ENCODE results near the gene CACNB4.
"Not testable (repeated sequence)": the region's sequence is repeated elsewhere in the genome, so short reads cannot be mapped to it uniquely, and the experiment has no call there.

Gene CACNB4

DNA sequence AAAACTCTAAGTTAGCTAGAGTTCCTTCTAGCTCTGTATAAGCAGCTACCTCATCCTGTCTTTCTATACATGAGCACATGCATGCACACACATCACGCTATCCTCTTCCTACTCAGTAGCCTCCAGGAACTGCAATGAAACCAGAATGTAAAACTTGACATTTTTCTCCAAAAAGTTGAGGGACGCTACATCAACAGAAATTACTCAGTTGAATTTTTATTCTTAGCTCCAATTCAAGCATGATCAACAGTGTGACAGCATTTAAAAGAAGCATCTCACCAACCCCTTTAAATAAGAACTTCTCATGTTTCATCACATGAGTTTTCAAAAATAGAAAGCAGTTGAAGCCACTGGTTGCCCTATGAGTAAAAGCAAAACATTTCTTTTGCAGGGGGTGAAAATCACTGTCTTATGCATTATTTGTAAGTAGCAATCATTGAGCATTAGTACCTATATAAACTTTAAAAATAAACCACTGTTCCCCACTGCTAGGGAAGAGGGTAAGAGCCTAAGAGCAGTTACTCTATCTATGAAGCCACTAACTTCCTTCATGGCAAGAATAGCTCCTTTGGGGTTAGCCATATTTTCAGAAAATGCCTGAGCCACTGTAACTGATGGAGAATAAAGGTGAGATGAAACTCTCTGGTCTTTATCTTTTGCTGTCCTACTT, 192.7 kb downstream of the CACNB4 start:
- DNase-seq (ENCODE audit: low read depth in 2 of 2) = no peak

DNA sequence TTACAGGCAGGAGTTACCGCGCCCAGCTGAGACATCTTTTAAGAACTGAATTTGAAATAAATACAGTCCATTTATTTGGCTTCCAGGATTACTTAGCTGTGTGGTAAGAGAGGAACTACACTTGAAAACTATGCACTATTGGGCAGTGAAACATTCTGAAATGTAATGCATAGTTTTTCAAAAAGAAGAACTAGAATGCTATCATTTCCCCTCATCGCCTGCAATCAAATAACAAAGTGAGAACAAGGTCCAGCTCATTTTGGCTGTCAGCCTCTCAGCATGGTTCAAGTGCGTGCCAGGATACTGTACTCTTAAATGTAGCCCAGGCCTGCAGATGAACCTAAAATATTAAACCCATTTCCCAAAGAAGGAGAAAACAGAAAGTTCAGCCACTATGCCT, 194.0 kb downstream of the CACNB4 start:
- no peak for DNase-seq (ENCODE audit: low read depth in 2 of 2)

DNA sequence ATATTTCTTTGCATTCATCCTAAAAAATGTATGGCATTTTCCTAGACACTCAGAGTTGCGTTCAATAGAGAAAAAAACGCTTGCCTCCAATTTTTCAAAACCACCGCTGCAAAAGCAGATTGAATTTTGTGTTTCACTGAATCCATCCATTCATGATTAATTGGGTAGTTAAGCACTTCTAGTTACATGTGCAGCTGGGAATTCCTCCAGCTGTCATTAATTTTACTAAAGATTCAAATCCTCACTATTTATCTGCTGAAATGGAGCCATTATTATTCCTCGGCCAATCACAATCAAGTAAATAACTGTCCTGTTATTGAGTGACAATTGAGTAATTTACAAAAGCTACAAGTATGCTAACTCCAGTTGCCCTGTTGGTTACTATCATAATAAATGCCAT, 194.8 kb downstream of the CACNB4 start:
- no peak for DNase-seq (ENCODE audit: low read depth in 2 of 2)

DNA sequence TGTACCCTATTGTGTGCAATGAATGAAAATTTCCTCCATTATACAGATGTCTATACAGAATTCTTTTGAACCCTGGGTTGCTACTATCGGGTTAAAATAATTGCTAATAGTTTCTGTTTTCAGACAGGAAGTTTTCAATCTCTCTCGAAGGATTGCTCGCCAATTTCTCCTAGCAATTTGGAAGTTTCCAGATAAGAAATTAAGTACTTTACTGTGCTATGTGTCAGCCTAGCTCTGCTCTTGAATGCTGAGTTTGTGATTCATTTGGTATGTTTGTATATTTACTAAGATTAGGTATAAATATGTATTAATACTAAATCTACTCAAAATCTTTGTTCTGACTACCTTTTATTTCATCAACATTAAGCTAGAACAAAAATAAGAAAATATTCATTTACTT, 196.0 kb downstream of the CACNB4 start:
- no peak for DNase-seq (ENCODE audit: low read depth in 2 of 2)

DNA sequence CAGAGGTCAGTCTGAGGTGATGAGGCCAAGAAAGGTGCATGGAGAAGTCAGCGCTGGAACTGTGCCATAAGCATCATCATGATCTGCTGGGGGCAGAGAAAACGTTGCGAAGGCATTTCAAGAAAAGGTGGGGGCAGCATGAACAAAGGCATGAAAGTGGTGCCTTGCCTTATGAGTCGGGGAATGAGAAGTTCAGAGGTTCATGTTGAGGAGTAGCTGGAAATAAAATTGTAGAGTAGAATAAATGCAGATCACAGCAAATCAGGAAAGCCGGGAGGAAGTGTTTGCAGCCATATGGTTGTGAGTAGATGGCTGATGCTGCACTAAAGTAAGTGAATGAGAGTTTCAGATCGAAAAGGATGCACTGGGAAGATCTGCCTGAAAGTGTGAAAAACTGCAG, 198.5 kb downstream of the CACNB4 start:
- no peak for DNase-seq (ENCODE audit: low read depth in 2 of 2)

DNA sequence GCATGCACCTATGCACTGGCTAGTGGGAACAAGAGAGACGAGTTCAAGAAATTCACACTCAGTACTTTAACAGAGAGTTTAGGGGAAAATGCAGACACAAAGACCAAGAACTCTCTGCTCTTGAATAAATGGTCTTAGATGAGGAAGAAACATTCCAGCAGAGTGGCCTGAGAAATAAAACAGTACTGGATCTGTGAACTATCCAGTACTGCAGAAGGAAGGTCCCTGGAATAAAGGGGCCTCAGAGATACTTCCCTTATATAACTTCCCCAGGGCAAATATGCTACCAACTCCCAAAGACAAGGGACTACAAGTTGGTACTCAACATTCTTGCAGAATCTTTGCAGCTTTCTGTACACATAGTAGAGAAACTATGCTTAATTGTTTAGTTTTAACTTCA, 199.7 kb downstream of the CACNB4 start:
- no peak for DNase-seq (ENCODE audit: low read depth in 2 of 2)

DNA sequence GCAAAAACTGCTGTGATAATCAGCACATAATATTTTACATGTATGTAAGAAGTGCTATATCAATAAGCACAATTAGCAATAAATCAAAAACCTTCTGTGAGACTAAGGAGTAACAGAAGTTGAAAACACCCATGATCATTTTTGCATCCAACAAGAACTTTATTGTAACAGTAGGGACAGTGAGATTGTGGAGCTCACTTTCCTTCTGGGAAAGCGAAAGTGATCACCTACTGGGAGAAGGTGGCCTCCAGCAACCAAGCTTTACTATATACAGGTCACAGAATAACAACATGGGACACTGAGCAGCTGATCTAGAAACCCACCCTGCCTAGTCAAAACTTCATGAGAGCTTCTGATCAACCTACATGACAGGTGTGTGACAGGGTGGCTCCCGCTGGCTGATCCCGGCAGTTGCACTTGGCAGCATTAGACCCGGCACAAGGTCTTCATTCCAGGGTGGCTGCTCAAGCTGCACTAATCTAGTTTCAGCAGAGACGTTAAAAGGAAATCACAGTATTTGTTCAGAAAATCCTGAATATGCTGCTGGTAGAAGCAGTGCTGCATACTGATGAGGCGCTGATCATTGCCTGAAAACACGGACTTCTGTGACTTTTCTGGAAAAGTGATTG, 207.2 kb downstream of the CACNB4 start:
- DNase-seq (ENCODE audit: low read depth in 2 of 2) = no peak

DNA sequence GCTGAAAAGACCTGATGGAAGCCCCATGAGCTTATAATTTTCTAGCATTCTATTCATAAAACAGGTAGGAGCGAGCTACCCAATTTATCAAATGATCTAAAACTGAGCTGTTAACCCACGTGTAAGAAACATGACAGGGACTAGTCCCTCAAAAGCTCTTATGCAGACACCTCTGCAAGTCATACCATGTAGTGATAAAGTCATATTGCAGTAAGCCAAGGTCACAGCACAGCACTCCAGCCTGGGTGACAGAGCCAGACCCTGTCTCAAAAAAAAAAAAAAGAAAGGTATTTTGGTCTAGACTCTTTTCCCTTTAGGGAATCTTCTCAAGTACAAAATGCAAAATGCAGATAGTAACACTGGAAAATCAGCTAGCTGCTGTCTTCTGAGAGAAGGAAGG, 211.7 kb downstream of the CACNB4 start:
- DNase-seq (ENCODE audit: low read depth in 2 of 2) = no peak

DNA sequence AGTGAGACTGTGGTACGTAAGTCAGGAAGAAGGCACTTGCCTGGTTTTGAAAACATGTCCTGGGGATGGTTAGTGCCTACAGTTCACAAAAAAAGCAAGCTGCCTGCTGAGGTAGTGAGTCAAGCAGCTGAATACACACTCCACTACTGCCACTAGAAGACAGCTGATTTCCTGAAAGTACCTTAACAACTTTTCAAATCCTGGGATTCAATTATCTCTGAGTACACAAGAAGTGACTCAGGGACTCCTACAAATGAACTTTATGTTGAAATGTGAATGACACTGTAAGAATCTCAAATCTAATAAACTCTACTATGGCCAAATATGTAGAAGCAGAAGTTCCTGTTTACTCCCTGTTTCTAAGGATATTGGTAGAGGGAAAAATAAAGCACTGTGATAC, 212.6 kb downstream of the CACNB4 start:
- no peak for DNase-seq (ENCODE audit: low read depth in 2 of 2)

DNA sequence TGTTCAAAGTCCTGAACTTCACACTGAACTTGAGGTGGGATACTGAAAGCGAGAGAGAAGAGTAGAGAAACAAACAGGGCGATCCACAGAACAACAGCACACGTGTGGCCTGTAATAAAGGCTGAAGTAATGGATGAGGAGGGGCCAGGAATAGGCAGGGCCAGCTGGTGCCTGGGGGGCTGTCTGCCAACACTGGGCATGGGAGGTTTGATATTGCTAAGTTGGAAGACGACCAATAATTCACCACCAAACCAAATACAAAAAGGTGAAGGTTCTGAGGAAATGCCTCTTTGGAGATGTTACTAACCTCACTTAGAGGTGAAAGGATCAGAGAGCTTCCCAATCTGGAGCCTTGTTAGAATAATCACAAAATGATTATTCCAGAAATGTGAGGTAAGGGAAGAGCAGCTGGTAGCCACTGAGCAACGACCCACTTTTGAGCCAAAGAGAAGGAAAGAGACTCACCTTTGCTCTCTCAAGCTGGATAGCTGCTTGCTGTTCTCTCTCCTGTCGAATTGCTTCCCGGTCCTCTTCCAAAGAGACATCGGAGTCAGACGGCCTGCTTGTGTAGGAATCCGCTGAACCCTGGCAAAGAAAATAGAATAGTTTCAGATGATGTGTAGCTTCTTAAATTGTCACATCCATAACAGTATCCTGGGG, 215.9 kb downstream of the CACNB4 start:
- no peak for DNase-seq (ENCODE audit: low read depth in 2 of 2)

DNA sequence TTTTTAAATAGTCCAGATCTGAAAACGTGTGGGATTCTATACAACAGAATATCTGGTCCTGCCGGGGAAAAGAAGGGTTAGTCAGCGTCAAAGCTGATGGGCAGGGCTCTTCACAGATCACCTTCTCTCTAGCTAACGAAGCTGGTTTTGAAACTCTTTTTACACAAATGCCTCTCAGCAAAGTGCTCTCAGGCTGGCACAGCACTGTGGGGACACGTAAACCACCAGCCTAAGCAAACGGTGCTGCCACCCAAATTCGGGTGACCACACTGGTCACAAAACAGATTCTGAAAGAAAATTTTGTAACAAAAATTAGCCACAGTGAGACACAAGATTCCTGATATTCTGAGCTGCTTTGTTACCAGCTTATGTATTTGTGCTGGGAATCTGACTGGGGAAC, 217.5 kb downstream of the CACNB4 start:
- no peak for DNase-seq (ENCODE audit: low read depth in 2 of 2)

DNA sequence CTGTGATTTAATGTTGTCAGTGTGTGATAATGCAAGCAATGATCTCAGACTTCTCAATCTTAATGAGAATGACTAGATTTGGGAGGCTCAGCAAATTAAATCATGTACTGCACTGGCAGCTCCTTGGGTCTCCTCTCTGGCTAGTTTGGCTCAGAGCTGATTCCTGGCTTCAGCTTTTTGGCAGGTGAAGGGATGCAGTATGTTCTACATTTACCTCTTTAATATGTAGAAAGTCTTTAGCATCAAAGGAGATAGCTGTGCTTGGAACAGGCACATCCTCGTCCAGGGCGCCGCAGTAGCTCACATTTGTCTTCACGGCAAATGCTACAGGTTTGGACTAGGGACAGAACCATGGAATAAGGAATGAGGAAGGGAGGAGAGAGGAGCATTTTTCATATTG, 218.3 kb downstream of the CACNB4 start:
- DNase-seq (ENCODE audit: low read depth in 2 of 2) = no peak

DNA sequence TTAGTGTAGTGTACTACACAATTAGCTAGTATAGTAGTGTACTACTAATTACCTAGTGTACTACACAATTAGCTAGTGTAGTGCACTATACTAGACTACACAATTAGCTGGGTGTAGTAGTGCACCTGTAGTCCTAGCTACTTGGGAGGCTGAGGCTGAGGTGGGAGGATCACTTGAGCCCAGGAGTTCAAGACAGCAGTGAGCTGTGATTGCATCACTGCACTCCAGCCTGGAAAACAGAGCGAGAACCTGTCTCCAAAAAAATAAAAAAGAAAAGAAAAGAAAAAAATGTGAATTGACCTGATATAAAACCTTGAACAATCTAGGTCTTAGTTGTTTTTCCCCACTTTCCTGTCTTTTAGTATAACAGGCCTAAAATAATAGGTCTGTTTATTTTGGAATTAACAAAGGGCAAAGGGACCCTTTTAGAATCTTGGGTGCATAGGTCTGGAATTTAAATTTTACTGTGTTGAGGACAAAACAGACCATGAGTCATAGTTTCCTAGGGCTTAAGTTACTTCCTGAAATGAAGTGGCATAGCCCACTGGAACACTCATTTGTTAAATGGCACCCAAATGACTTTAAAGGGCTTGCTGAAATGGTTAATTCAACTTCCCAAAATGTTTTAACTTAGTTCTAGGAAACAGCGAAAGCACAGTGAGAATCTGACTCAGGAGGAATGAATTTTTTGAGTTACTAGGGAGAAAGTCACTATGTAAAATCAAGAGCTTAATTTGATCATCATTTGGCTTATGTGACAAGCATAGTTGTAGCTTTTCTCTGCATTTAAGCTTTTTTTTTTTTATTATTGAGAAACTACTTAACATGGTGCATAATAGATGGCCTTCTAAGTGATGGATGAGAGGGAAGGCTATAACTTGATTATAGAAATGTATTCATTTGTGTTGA, 219.9 kb downstream of the CACNB4 start:
- no peak for DNase-seq (ENCODE audit: low read depth in 2 of 2)

DNA sequence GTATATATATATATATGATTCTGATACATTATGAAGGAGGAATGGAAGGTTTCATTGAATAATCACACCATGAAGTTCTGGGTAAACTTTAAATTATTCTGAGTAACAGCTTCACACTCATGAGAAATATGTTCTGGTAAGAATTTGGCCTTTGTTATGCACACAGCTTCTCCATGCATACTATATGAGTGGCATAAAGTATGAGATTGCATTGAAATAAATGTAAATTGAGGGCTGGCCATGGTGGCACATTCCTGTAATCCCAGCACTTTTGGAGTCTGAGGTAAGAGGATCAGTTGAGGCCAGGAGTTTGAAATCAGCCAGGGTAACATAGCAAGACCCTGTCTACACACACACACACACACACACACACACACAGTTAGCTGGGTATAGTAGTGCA, 220.6 kb downstream of the CACNB4 start:
- DNase-seq (ENCODE audit: low read depth in 2 of 2) = no peak

DNA sequence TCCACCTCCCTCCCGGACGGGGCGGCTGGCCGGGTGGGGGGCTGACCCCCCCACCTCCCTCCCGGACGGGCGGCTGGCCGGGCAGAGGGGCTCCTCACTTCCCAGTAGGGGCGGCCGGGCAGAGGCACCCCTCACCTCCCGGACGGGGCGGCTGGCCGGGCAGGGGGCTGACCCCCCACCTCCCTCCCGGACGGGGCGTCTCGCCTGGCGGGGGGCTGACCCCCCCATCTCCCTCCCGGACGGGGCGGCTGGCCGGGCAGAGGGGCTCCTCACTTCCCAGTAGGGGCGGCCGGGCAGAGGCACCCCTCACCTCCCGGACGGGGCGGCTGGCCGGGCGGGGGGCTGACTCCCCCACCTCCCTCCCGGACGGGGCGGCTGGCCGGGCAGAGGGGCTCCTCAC, 223.2 kb downstream of the CACNB4 start:
- not testable (repeated sequence) for DNase-seq (ENCODE audit: low read depth in 2 of 2)

DNA sequence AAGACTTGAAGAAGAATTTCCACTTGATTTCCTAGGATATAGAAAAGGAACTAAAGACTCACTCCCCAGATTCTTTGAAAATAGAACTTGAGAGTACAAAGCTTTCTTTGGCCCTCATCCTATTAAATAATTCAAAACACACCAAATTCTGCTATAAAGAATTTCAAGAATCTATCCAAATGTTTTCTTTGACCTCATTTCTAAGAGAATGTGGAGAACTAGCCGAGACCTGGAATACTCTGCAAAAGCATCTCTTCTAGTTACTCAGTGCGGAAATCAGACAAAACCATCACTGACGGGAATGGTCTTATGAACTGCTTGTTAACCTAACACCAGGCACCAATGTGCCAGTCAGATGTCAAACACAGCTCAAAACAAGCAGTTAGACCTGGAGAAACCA, 226.4 kb downstream of the CACNB4 start:
- no peak for DNase-seq (ENCODE audit: low read depth in 2 of 2)

DNA sequence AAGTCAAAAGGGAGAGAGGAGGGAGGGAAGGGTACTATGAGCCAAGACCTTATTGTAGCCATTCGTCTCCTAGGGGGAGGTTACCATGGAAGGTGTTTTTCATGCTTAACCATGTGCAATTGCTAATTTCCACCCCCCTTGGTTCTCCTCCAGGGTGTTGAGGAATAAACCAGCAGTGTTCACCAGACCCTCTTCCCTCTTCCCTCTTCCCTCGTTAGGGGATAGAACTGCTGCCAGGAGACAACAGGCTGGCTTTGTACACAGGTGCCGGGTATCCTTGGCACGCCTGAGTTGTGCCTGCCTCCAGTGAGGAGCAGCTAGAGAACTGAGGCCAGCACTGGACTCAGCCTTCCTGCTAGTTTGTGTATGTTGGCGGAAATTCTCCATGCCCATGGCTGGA, 229.6 kb downstream of the CACNB4 start:
- DNase-seq (ENCODE audit: low read depth in 2 of 2) = no peak

DNA sequence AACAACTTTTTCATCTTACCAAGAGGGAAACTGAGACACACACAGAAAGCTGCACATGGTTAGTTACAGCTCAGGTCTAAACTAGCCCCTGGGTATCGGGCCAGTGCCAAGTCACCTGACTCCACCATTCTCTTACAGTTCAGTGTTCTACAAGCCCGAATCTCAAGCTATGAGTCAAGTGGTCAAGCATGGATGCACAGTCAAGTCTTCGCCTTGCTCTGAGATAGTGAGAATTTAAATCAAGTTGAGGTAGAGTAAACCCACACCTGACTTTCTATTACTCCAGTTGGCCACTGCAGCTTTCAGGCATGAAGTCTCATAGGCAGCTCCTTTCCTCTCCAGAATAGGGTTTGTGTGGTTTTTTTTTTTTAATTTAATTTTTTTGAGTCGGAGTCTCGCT, 236.1 kb downstream of the CACNB4 start:
- DNase-seq (ENCODE audit: low read depth in 2 of 2) = no peak

DNA sequence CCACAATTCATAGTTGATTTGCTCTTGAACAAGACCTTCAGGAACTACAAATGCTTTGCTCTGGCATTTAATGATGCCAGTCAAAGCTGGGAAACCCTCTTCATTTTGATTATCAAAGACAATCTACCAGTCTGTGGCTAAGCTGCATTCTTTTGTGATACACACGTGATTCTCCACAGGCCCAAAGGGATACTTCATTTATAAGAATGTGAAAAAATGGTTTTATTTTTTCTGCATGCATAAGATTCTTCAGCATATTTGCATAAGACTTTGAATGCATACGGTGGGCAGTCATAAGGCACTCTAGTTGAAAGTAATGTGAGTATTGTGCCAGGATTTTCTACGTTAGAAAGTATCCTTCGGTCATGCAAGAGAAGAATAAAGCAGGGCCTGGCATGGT, 237.7 kb downstream of the CACNB4 start:
- no peak for DNase-seq (ENCODE audit: low read depth in 2 of 2)

DNA sequence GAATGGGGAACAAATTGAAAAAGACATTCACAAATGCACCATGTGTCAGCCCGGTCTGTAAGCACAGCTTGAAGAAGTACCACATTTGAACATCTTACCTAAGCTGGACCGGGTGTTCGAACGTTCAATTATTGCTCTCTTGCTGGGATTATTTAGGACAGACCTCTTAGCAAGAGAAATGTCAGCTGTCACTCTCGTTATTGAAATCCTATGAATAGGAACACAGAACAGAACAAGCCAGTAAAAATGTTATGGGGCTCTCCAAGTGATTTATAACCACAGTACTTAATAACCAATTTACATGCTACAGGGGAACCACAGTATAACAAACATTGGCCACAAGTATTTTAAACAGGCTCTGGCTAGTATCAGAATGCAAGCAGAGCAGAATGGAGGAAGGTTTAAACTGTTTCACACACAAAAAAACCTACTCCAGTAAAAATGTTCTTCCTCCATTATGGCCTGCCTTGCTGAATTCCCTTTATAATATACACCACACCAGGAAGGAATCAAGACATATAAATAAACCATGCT, 238.2 kb downstream of the CACNB4 start:
- peak; percentile 4 to 8 for DNase-seq (ENCODE audit: low read depth in 2 of 2)

DNA sequence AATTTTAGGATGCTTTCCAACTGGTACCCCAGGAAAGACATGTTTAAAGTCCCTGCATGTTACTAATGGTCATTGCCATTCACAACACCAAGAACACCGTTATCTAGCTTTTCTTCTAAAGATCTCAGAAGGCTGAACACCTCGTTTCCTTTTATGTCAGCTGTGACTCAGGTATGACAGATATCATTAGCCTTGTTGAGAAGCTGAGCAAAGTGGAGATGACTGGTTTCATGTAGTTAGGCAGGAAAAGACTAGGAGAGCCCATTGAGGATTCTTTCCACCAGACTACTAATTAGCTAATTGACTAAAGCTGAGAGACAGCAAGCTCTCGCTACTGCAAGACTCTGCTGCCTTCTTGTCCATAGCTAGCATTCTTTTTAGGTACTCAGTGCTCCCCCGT, 238.6 kb downstream of the CACNB4 start:
- no peak for DNase-seq (ENCODE audit: low read depth in 2 of 2)

DNA sequence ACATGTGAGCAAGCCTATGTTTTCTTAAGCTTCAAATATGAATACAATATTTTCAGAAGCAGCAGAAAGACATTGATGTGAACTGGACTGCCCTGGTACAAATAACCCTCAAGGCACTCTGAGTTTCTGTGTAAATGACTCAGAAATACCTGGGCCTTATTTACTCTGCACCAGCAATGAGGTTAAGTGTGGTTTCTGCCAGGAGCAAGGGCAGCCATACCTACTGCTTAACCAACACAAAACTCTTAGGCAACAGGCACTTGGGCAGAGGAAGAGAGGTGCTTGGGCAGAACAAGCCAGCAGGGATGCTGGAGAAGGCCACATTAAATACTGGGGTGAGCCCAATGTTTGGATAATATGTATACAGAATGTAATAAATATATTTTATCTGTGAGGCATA, 241.2 kb downstream of the CACNB4 start:
- DNase-seq (ENCODE audit: low read depth in 2 of 2) = no peak
